ENCODE measurements around the gene ZNF821. TPM values are rescaled to one million over a fixed set of nuclear protein-coding genes. Genes with fewer than 3 reads are reported as not detected.

The ZNF821 gene
- total RNA-seq, 1 donor from 2014 or later, result 30.2 TPM

- TF ChIP-seq, protein P1, sequence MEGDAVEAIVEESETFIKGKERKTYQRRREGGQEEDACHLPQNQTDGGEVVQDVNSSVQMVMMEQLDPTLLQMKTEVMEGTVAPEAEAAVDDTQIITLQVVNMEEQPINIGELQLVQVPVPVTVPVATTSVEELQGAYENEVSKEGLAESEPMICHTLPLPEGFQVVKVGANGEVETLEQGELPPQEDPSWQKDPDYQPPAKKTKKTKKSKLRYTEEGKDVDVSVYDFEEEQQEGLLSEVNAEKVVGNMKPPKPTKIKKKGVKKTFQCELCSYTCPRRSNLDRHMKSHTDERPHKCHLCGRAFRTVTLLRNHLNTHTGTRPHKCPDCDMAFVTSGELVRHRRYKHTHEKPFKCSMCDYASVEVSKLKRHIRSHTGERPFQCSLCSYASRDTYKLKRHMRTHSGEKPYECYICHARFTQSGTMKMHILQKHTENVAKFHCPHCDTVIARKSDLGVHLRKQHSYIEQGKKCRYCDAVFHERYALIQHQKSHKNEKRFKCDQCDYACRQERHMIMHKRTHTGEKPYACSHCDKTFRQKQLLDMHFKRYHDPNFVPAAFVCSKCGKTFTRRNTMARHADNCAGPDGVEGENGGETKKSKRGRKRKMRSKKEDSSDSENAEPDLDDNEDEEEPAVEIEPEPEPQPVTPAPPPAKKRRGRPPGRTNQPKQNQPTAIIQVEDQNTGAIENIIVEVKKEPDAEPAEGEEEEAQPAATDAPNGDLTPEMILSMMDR (conservative IDR thresholded peaks at IDR 0.05), result no peak
- Mint-ChIP-seq H3K27ac (ENCODE audit: unreplicated experiment) (peak overlapping the region; percentile 6), H3K4me1 (no peaks in the 10 kb centered on the region), H3K4me3 (no peak overlapping the region), H3K27me3 (ENCODE audit: low read depth) (no peaks in the 10 kb centered on the region), H3K36me3 (ENCODE audit: low read depth) (peaks cover 9% of the 10 kb centered on the region), H3K9me3 (no peaks in the 10 kb centered on the region)
- no peak for DNase-seq (ENCODE audit: low read depth, low spot score)
These were observed 45.1 kb upstream of the ZNF821 start for GRCh38 chr16:71929048-71929447.

DNA sequence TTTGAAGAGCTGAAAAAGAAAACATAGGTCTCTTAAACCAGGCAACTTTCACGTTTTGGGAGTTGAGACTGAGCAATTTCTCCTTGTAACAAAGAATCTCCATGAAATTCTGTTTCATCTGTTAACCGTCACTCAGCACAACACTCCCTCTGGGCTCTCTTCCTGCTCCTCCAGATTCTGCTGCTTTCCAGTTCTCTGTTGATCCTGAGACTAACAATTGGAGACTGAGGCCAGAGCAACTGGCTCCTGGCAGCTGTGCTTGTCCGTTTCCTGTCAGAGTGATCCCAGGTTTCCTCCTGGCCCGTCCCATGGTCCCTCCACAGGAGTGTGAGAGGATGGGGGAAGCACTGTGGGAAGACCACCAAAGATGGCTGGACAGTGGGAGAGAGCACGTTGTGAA is 43.8 kb upstream of the ZNF821 start:
- H3K4me3 Mint-ChIP-seq, result no peak overlapping the region
- H3K27ac Mint-ChIP-seq (ENCODE audit: unreplicated experiment), result no peak overlapping the region
- TF ChIP-seq, protein P1 (conservative IDR thresholded peaks at IDR 0.05), result no peak
- DNase-seq (ENCODE audit: low read depth, low spot score), result no peak
- H3K4me1 Mint-ChIP-seq, result no peaks in the 10 kb centered on the region
- peaks cover 15% of the 10 kb centered on the region for H3K36me3 Mint-ChIP-seq (ENCODE audit: low read depth)
- H3K27me3 Mint-ChIP-seq (ENCODE audit: low read depth), result no peaks in the 10 kb centered on the region
- H3K9me3 Mint-ChIP-seq, result no peaks in the 10 kb centered on the region

DNA sequence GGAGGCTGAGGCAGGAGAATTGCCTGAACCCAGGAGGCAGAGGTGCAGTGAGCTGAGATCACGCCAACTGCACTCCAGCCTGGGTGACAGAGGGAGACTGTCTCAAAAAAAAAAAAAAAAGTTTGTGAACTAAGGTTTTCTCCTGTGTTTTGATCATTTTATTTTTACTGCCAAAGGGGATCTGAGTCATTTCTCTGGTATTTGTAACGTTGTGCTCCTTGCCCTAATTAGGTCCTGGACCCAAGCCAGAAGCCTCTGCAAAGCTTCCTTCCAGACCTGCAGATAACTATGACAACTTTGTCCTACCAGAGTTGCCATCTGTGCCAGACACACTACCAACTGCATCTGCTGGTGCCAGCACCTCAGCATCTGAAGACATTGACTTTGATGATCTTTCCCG is 43.4 kb upstream of the ZNF821 start:
- no peaks in the 10 kb centered on the region for H3K9me3 Mint-ChIP-seq
- no peak for DNase-seq (ENCODE audit: low read depth, low spot score)
- TF ChIP-seq, protein P1 (conservative IDR thresholded peaks at IDR 0.05), result no peak

GRCh38 chr16:71924710-71925109 is 40.7 kb upstream of the ZNF821 start:
- Mint-ChIP-seq H3K4me1 (no peaks in the 10 kb centered on the region), H3K9me3 (no peaks in the 10 kb centered on the region), H3K27ac (ENCODE audit: unreplicated experiment) (no peak overlapping the region), H3K36me3 (ENCODE audit: low read depth) (peaks cover 24% of the 10 kb centered on the region), H3K27me3 (ENCODE audit: low read depth) (no peaks in the 10 kb centered on the region), H3K4me3 (no peak overlapping the region)
- TF ChIP-seq, protein P1 (conservative IDR thresholded peaks at IDR 0.05), result no peak
- DNase-seq (ENCODE audit: low read depth, low spot score), result no peak

More for the DNA sequence above, 43.4 kb upstream of the ZNF821 start:
- no peaks in the 10 kb centered on the region for H3K27me3 Mint-ChIP-seq (ENCODE audit: low read depth)
- no peaks in the 10 kb centered on the region for H3K4me1 Mint-ChIP-seq
- H3K36me3 Mint-ChIP-seq (ENCODE audit: low read depth), result peaks cover 15% of the 10 kb centered on the region
- no peak overlapping the region for H3K4me3 Mint-ChIP-seq
- H3K27ac Mint-ChIP-seq (ENCODE audit: unreplicated experiment), result no peak overlapping the region

GRCh38 chr16:71923941-71924690 is 40.1 kb upstream of the ZNF821 start:
- H3K36me3 Mint-ChIP-seq (ENCODE audit: low read depth), result peaks cover 26% of the 10 kb centered on the region
- H3K27ac Mint-ChIP-seq (ENCODE audit: unreplicated experiment), result no peak overlapping the region

More at GRCh38 chr16:71923941-71924690, 40.1 kb upstream of the ZNF821 start:
- Mint-ChIP-seq H3K9me3 (no peaks in the 10 kb centered on the region), H3K27me3 (ENCODE audit: low read depth) (no peaks in the 10 kb centered on the region), H3K4me1 (no peaks in the 10 kb centered on the region), H3K4me3 (no peak overlapping the region)
- no peak for DNase-seq (ENCODE audit: low read depth, low spot score)
- TF ChIP-seq, protein P1 (conservative IDR thresholded peaks at IDR 0.05), result no peak

All from neural crest cell (in vitro differentiated cells).